HEK293 (cell line): ENCODE measurements around the gene MKRN2.

Source experiments
- CTCF ChIA-PET: fragments of 350-600 bp; formaldehyde crosslinking; extraction: SDS; loops from one replicate; lab custom pipeline; 2021; ENCODE audit warnings: antibody characterized with exemption; lab: Yijun Ruan, JAX
- POLR2A ChIA-PET: fragments of 300-600 bp; formaldehyde crosslinking; extraction: SDS; loops from one replicate; lab custom pipeline; 2020; ENCODE audit warnings: antibody characterized with exemption, inconsistent platforms; lab: Yijun Ruan, JAX
- H3K27ac ChIP-seq: fragments of 200-500 bp; sonication (Bioruptor generic); 2 replicates; pipeline ENCODE4 v1.5.1; 2014; ENCODE audit warnings: low read depth, low read length, control low read depth, inconsistent platforms; ENCODE audit errors: extremely low read depth
- H3K36me3 ChIP-seq, 2 experiments: fragments of 200-500 bp in 1 of 2; sonication (Bioruptor generic) in 1 of 2; 1 replicate in 1 of 2; 2 replicates in 1 of 2; pipeline ENCODE4 v1.5.1; 2014 to 2017; ENCODE audit warnings: inconsistent platforms in 2 of 2, low read length in 2 of 2; ENCODE audit not compliant: control insufficient read depth in 2 of 2, insufficient read depth in 1 of 2
- H3K4me1 ChIP-seq: fragments of 200-500 bp; sonication (Bioruptor generic); 2 replicates; pipeline ENCODE4 v1.5.1; 2014; ENCODE audit warnings: mild to moderate bottlenecking, low read length, inconsistent platforms; ENCODE audit not compliant: control insufficient read depth, insufficient read depth
- H3K4me3 ChIP-seq: 2 replicates; pipeline ENCODE4 v1.5.1; 2011; ENCODE audit warnings: low read depth, mild to moderate bottlenecking, control low read depth, low read length, moderate library complexity
- H3K9me3 ChIP-seq: fragments of 200-500 bp; sonication (Bioruptor generic); 2 replicates; pipeline ENCODE4 v1.5.1; 2014; ENCODE audit warnings: low read depth, low read length, inconsistent platforms; ENCODE audit not compliant: control insufficient read depth, insufficient read depth
- BCL11B ChIP-seq: fragments of 450-650 bp; formaldehyde crosslinking; IDR thresholded peaks from 2 replicates; pipeline ENCODE4 v1.5.1; 2016; ENCODE audit warnings: low read depth, missing biosample characterization, missing genetic modification characterization
- ELK4 ChIP-seq: IDR thresholded peaks from 2 replicates; pipeline ENCODE4 v1.6.1; 2011; ENCODE audit warnings: mild to moderate bottlenecking, low read depth, low read length, borderline replicate concordance
- PRDM10 ChIP-seq: fragments of 450-650 bp; formaldehyde crosslinking; IDR thresholded peaks from 2 replicates; pipeline ENCODE4 v1.5.1; 2016; ENCODE audit warnings: missing biosample characterization, missing genetic modification characterization
- SP7 ChIP-seq: fragments of 450-650 bp; formaldehyde crosslinking; IDR thresholded peaks from 2 replicates; pipeline ENCODE4 v1.5.1; 2016; ENCODE audit warnings: missing biosample characterization, missing genetic modification characterization
- YY1 ChIP-seq: fragments of 450-650 bp; formaldehyde crosslinking; IDR thresholded peaks from 2 replicates; pipeline ENCODE4 v1.5.1; 2018; ENCODE audit warnings: missing biosample characterization, missing genetic modification characterization
- ZNF10 ChIP-seq: fragments of 450-650 bp; formaldehyde crosslinking; IDR thresholded peaks from 2 replicates; pipeline ENCODE4 v1.5.1; 2017; ENCODE audit warnings: missing biosample characterization, missing genetic modification characterization
- ZNF148 ChIP-seq: fragments of 450-650 bp; formaldehyde crosslinking; IDR thresholded peaks from 2 replicates; pipeline ENCODE4 v1.5.0; 2017; ENCODE audit warnings: missing biosample characterization, missing genetic modification characterization, borderline replicate concordance
- ZNF211 ChIP-seq: fragments of 450-650 bp; formaldehyde crosslinking; IDR thresholded peaks from 2 replicates; pipeline ENCODE4 v1.5.1; 2016; ENCODE audit warnings: low read depth, missing biosample characterization, missing genetic modification characterization
- ZNF266 ChIP-seq: fragments of 450-650 bp; formaldehyde crosslinking; IDR thresholded peaks from 2 replicates; pipeline ENCODE4 v1.5.1; 2016; ENCODE audit warnings: missing biosample characterization, missing genetic modification characterization, low read depth
- ZNF280C ChIP-seq: fragments of 450-650 bp; formaldehyde crosslinking; IDR thresholded peaks from 2 replicates; pipeline ENCODE4 v1.5.1; 2016; ENCODE audit warnings: missing biosample characterization, missing genetic modification characterization
- ZNF350 ChIP-seq: fragments of 450-650 bp; formaldehyde crosslinking; IDR thresholded peaks from 2 replicates; pipeline ENCODE4 v1.5.0; 2017; ENCODE audit warnings: missing biosample characterization, mild to moderate bottlenecking, missing genetic modification characterization
- ZNF518A ChIP-seq: fragments of 450-650 bp; formaldehyde crosslinking; conservative IDR thresholded peaks from 2 replicates; pipeline ENCODE4 v1.5.1; 2016; ENCODE audit warnings: low read depth, missing biosample characterization, missing genetic modification characterization
- ZNF555 ChIP-seq: fragments of 450-650 bp; formaldehyde crosslinking; conservative IDR thresholded peaks from 2 replicates; pipeline ENCODE4 v1.5.1; 2017; ENCODE audit warnings: missing biosample characterization, mild to moderate bottlenecking, missing genetic modification characterization, inconsistent platforms
- ZSCAN30 ChIP-seq: fragments of 450-650 bp; IDR thresholded peaks from 2 replicates; pipeline ENCODE4 v1.5.1; 2018; ENCODE audit warnings: missing biosample characterization, mild to moderate bottlenecking, missing genetic modification characterization, moderate library complexity

Gene MKRN2

GRCh38 chr3:12582730-12583129 is 25.8 kb downstream of the MKRN2 start:
- Histone ChIP-seq H3K27ac (no peak overlapping the region), H3K4me3 (no peak overlapping the region), H3K9me3 (no peaks in the 10 kb centered on the region), H3K4me1 (no peaks in the 10 kb centered on the region), H3K36me3 (peaks cover 33 to 95% of the 10 kb centered on the region in 2 experiments)
- no peak for TF ChIP-seq ZNF555 (tag by site-specific recombination)
- no peak for TF ChIP-seq ZNF211 (tag by site-specific recombination)
- no peak for TF ChIP-seq ZNF266 (tag by site-specific recombination)
- TF ChIP-seq SP7 (tag by site-specific recombination) = no peak
- TF ChIP-seq ZNF280C (tag by site-specific recombination) = no peak
- no peak for TF ChIP-seq BCL11B (tag by site-specific recombination)
- no peak for TF ChIP-seq ZSCAN30 (tag by site-specific recombination)
- no peak for TF ChIP-seq ELK4
- TF ChIP-seq YY1 (tag by site-specific recombination) = no peak
- TF ChIP-seq ZNF148 (tag by site-specific recombination) = no peak
- no peak for TF ChIP-seq ZNF518A (tag by site-specific recombination)
- TF ChIP-seq ZNF10 (tag by site-specific recombination) = no peak
- TF ChIP-seq PRDM10 (tag by site-specific recombination) = no peak
- no peak for TF ChIP-seq ZNF350
- CTCF ChIA-PET = interaction anchor here (0.6 kb wide), 1 partner anchor 446 kb away, joined by 3 read pairs; no protein-coding TSS in a partner anchor
- POLR2A ChIA-PET = no interaction called here
